Stimulated activated CD8-positive, alpha-beta memory T cell treated with anti-CD3 and anti-CD28 coated beads, Interleukin-7, amount 100 ng/mL, for 1 hour (primary cell): ENCODE measurements around the gene TMED8.

ENCODE experiments used
- DNase-seq, 2 donors: peaks; one replicate each; pipeline ENCODE4 v3.0.0-alpha.2; 2020; ENCODE audit warnings: low read depth in 2 of 2

TMED8 gene

DNA sequence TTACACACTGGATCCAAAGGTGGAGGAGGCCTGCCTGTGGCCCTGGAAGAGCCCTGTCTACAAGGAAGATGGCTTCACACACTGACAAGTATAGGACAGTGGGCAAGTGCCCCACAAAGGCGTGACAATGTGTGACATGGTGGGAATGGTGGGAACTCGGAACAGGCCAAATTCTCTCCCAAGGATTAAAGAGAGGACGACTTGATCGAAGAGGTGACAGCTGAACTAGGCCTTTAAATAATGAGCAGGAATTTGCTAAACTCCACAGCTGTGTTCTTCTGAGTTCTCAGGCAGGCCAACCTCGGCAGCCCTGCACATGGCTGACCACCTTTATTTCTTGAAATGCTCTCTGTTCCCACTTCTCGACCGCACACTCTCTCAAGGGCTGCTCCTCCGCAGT, 80.0 kb downstream of the TMED8 start:
- no peak for DNase-seq

DNA sequence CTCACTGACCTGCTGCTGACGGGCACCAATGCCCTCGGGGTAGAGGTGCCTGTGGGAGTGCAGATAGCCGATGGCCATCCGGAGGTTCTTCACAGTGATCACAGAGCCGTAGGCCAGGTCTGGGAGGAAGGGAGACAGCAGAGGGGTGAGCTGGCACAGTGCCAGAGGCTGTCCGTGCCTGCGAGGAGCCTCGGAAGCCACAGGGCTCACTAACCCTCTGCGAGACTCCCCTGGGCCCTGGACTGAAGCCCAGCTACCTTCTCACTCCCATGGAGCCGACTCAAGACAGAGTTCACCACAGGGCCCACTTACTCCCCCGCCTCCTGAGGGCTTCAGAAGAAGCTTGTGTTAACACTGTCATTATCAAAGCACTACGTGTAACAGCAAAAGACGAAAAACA, 80.7 kb downstream of the TMED8 start:
- no peak for DNase-seq

DNA sequence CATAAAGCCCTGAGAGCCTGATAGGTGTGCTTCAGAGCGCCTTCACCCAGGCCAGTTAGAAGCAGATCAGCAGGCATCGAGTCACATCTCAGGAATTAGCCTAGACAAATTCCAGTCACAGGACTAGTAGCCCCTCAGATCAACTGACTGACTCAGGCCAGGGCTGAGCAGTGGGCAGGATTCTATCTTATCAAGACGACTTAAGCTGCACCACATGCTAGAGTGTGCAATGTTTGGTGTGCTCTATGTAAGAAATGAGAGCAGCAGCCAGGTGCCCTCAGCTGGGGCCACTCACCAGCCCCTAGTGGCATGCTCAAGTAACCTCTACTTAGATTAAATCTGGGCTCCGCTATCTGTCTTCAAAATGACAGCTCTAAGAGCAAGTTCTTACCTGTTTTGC, 86.2 kb downstream of the TMED8 start:
- DNase-seq: no peak

GRCh38 chr14:77286576-77286975, 90.3 kb downstream of the TMED8 start:
- no peak for DNase-seq
